ENCODE data around the gene RADIL.

Gene RADIL

GRCh38 chr7:4762121-4763055 is 121.1 kb downstream of the RADIL start:
- Histone ChIP-seq H3F3A (ENCODE audit: control insufficient read depth, insufficient read depth) (no peaks in the 10 kb centered on the region), H3K4me2 (ENCODE audit: low read length) (no peak overlapping the region), H4K20me1 (ENCODE audit: control insufficient read depth, insufficient read depth, low read depth, low read length) (peaks cover 8% of the 10 kb centered on the region; the same call in 1 of the 2 replicates), H3K79me2 (ENCODE audit: control insufficient read depth, low read length) (no peaks in the 10 kb centered on the region), H3K27ac (ENCODE audit: low read depth, low read length) (no peak overlapping the region), H3K9me2 (replicated peaks; ENCODE audit: control insufficient read depth, low read length) (no peaks in the 10 kb centered on the region), H3K9me3 (ENCODE audit: control insufficient read depth, insufficient read depth, low read length) (no peaks in the 10 kb centered on the region), H3K4me1 (ENCODE audit: control insufficient read depth, low read length) (no peaks in the 10 kb centered on the region), H3K27me3 (ENCODE audit: control insufficient read depth, low read length) (no peaks in the 10 kb centered on the region), H3K4me3 (ENCODE audit: low read length) (no peak overlapping the region), H3K36me3 (ENCODE audit: control insufficient read depth, low read length) (peaks cover 74% of the 10 kb centered on the region)
- TF ChIP-seq EZH2phosphoT487 (IDR thresholded peaks at IDR 0.05; ENCODE audit: borderline replicate concordance, low read length) (no peak), CTCF (IDR thresholded peaks at IDR 0.05; ENCODE audit: low read depth, low read length, poor library complexity, severe bottlenecking) (no peak)

GRCh38 chr7:4760952-4761351 is 122.6 kb downstream of the RADIL start:
- Histone ChIP-seq H3K4me3 (ENCODE audit: low read length) (no peak overlapping the region), H3K79me2 (ENCODE audit: control insufficient read depth, low read length) (no peaks in the 10 kb centered on the region), H3K9me2 (replicated peaks; ENCODE audit: control insufficient read depth, low read length) (no peaks in the 10 kb centered on the region), H3K36me3 (ENCODE audit: control insufficient read depth, low read length) (peaks cover 83% of the 10 kb centered on the region), H3K27me3 (ENCODE audit: control insufficient read depth, low read length) (no peaks in the 10 kb centered on the region), H3K4me1 (ENCODE audit: control insufficient read depth, low read length) (no peaks in the 10 kb centered on the region), H3K4me2 (ENCODE audit: low read length) (no peak overlapping the region), H4K20me1 (ENCODE audit: control insufficient read depth, insufficient read depth, low read depth, low read length) (0 out of 2 replicates have a peak, but pooled peaks cover 4% of the 10 kb centered on the region), H3K27ac (ENCODE audit: low read depth, low read length) (no peak overlapping the region), H3K9me3 (ENCODE audit: control insufficient read depth, insufficient read depth, low read length) (no peaks in the 10 kb centered on the region), H3F3A (ENCODE audit: control insufficient read depth, insufficient read depth) (no peaks in the 10 kb centered on the region)
- TF ChIP-seq EZH2phosphoT487 (IDR thresholded peaks at IDR 0.05; ENCODE audit: borderline replicate concordance, low read length) (no peak), CTCF (IDR thresholded peaks at IDR 0.05; ENCODE audit: low read depth, low read length, poor library complexity, severe bottlenecking) (no peak)

- Histone ChIP-seq H4K20me1 (ENCODE audit: control insufficient read depth, insufficient read depth, low read depth, low read length) (0 out of 2 replicates have a peak, but pooled peaks cover 9% of the 10 kb centered on the region), H3K79me2 (ENCODE audit: control insufficient read depth, low read length) (peaks cover 1% of the 10 kb centered on the region; the same call in 1 of the 2 replicates), H3K4me2 (ENCODE audit: low read length) (no peak overlapping the region), H3K9me3 (ENCODE audit: control insufficient read depth, insufficient read depth, low read length) (no peaks in the 10 kb centered on the region), H3F3A (ENCODE audit: control insufficient read depth, insufficient read depth) (no peaks in the 10 kb centered on the region), H3K4me3 (ENCODE audit: low read length) (no peak overlapping the region), H3K9me2 (replicated peaks; ENCODE audit: control insufficient read depth, low read length) (no peaks in the 10 kb centered on the region), H3K36me3 (ENCODE audit: control insufficient read depth, low read length) (peaks cover 92% of the 10 kb centered on the region), H3K27me3 (ENCODE audit: control insufficient read depth, low read length) (no peaks in the 10 kb centered on the region), H3K27ac (ENCODE audit: low read depth, low read length) (no peak overlapping the region), H3K4me1 (ENCODE audit: control insufficient read depth, low read length) (no peaks in the 10 kb centered on the region)
- TF ChIP-seq CTCF (IDR thresholded peaks at IDR 0.05; ENCODE audit: low read depth, low read length, poor library complexity, severe bottlenecking) (no peak), EZH2phosphoT487 (IDR thresholded peaks at IDR 0.05; ENCODE audit: borderline replicate concordance, low read length) (no peak)
Observed at GRCh38 chr7:4759211-4759610, 124.3 kb downstream of the RADIL start.
